ENCODE data around the gene CRIP1. TPM values are rescaled to one million over a fixed set of nuclear protein-coding genes. Genes with fewer than 3 reads are reported as not detected.

CRIP1 gene
- total RNA-seq, 1 experiment from 2014 or later, result 5.4 TPM

- H3K27me3 ChIP-seq (ENCODE audit: control insufficient read depth, insufficient read depth, low read length), result peaks cover 35% of the 10 kb centered on the region
- DNase-seq, result peak; percentile 64
These were observed 43.0 kb downstream of the CRIP1 start for GRCh38 chr14:105529569-105530284.

GRCh38 chr14:105530285-105531087 lies 43.8 kb downstream of the CRIP1 start:
- peaks cover 31% of the 10 kb centered on the region for H3K27me3 ChIP-seq (ENCODE audit: control insufficient read depth, insufficient read depth, low read length)
- no peak overlapping the region for H3K4me3 ChIP-seq (ENCODE audit: insufficient read depth, low read depth, low read length)
- no peaks in the 10 kb centered on the region for H3K36me3 ChIP-seq (replicated peaks; ENCODE audit: control insufficient read depth, insufficient read depth, low read length)
- DNase-seq, result peak; percentile 52

More at GRCh38 chr14:105529569-105530284, 43.0 kb downstream of the CRIP1 start:
- Histone ChIP-seq H3K36me3 (replicated peaks; ENCODE audit: control insufficient read depth, insufficient read depth, low read length) (no peaks in the 10 kb centered on the region), H3K4me3 (ENCODE audit: insufficient read depth, low read depth, low read length) (no peak overlapping the region)

GRCh38 chr14:105531088-105531893 lies 44.6 kb downstream of the CRIP1 start:
- Histone ChIP-seq H3K36me3 (replicated peaks; ENCODE audit: control insufficient read depth, insufficient read depth, low read length) (no peaks in the 10 kb centered on the region), H3K4me3 (ENCODE audit: insufficient read depth, low read depth, low read length) (no peak overlapping the region)

GRCh38 chr14:105531894-105532623 lies 45.4 kb downstream of the CRIP1 start:
- H3K4me3 ChIP-seq (ENCODE audit: insufficient read depth, low read depth, low read length), result no peak overlapping the region
- DNase-seq, result peak; percentile 49
- H3K36me3 ChIP-seq (replicated peaks; ENCODE audit: control insufficient read depth, insufficient read depth, low read length), result no peaks in the 10 kb centered on the region
- peaks cover 19% of the 10 kb centered on the region for H3K27me3 ChIP-seq (ENCODE audit: control insufficient read depth, insufficient read depth, low read length)

More at GRCh38 chr14:105531088-105531893, 44.6 kb downstream of the CRIP1 start:
- DNase-seq, result peak; percentile 52
- H3K27me3 ChIP-seq (ENCODE audit: control insufficient read depth, insufficient read depth, low read length), result peaks cover 24% of the 10 kb centered on the region

- no peak overlapping the region for H3K4me3 ChIP-seq (ENCODE audit: insufficient read depth, low read depth, low read length)
- no peaks in the 10 kb centered on the region for H3K36me3 ChIP-seq (replicated peaks; ENCODE audit: control insufficient read depth, insufficient read depth, low read length)
- peak; percentile 81 for DNase-seq
- peaks cover 12% of the 10 kb centered on the region for H3K27me3 ChIP-seq (ENCODE audit: control insufficient read depth, insufficient read depth, low read length)
These were observed 46.1 kb downstream of the CRIP1 start for GRCh38 chr14:105532735-105533141.

GRCh38 chr14:105533391-105533790 lies 46.7 kb downstream of the CRIP1 start:
- DNase-seq, result no peak
- Histone ChIP-seq H3K36me3 (replicated peaks; ENCODE audit: control insufficient read depth, insufficient read depth, low read length) (no peaks in the 10 kb centered on the region), H3K27me3 (ENCODE audit: control insufficient read depth, insufficient read depth, low read length) (peaks cover 7% of the 10 kb centered on the region), H3K4me3 (ENCODE audit: insufficient read depth, low read depth, low read length) (no peak overlapping the region)

GRCh38 chr14:105533811-105534498 lies 47.3 kb downstream of the CRIP1 start:
- Histone ChIP-seq H3K36me3 (replicated peaks; ENCODE audit: control insufficient read depth, insufficient read depth, low read length) (no peaks in the 10 kb centered on the region), H3K4me3 (ENCODE audit: insufficient read depth, low read depth, low read length) (no peak overlapping the region)
- no peak for DNase-seq

GRCh38 chr14:105534586-105534985 lies 47.9 kb downstream of the CRIP1 start:
- Histone ChIP-seq H3K36me3 (replicated peaks; ENCODE audit: control insufficient read depth, insufficient read depth, low read length) (no peaks in the 10 kb centered on the region), H3K4me3 (ENCODE audit: insufficient read depth, low read depth, low read length) (no peak overlapping the region), H3K27me3 (ENCODE audit: control insufficient read depth, insufficient read depth, low read length) (no peaks in the 10 kb centered on the region; the same call in 1 of the 2 replicates)
- peak; percentile 37 for DNase-seq

More at GRCh38 chr14:105533811-105534498, 47.3 kb downstream of the CRIP1 start:
- H3K27me3 ChIP-seq (ENCODE audit: control insufficient read depth, insufficient read depth, low read length), result peaks cover 4% of the 10 kb centered on the region

GRCh38 chr14:105536051-105536450 lies 49.4 kb downstream of the CRIP1 start:
- Histone ChIP-seq H3K4me3 (ENCODE audit: insufficient read depth, low read depth, low read length) (no peak overlapping the region), H3K36me3 (replicated peaks; ENCODE audit: control insufficient read depth, insufficient read depth, low read length) (no peaks in the 10 kb centered on the region), H3K27me3 (ENCODE audit: control insufficient read depth, insufficient read depth, low read length) (no peaks in the 10 kb centered on the region; the same call in 1 of the 2 replicates)
- no peak for DNase-seq

- DNase-seq, result peak; percentile 51
- H3K4me3 ChIP-seq (ENCODE audit: insufficient read depth, low read depth, low read length), result no peak overlapping the region
- no peaks in the 10 kb centered on the region; the same call in 1 of the 2 replicates for H3K27me3 ChIP-seq (ENCODE audit: control insufficient read depth, insufficient read depth, low read length)
- H3K36me3 ChIP-seq (replicated peaks; ENCODE audit: control insufficient read depth, insufficient read depth, low read length), result no peaks in the 10 kb centered on the region
These were observed 50.2 kb downstream of the CRIP1 start for GRCh38 chr14:105536691-105537579.

- H3K36me3 ChIP-seq (replicated peaks; ENCODE audit: control insufficient read depth, insufficient read depth, low read length), result no peaks in the 10 kb centered on the region
- H3K27me3 ChIP-seq (ENCODE audit: control insufficient read depth, insufficient read depth, low read length), result no peaks in the 10 kb centered on the region; the same call in 1 of the 2 replicates
- DNase-seq, result peak; percentile 97
- H3K4me3 ChIP-seq (ENCODE audit: insufficient read depth, low read depth, low read length), result no peak overlapping the region
These were observed 51.1 kb downstream of the CRIP1 start for GRCh38 chr14:105537580-105538474.

Measured in H7 (cell line).